Cardiac muscle cell (in vitro differentiated cells and primary cell): ENCODE results near the gene ANXA4. TPM values are rescaled to one million over a fixed set of nuclear protein-coding genes. Genes with fewer than 3 reads are reported as not detected.
A peak's percentile ranks its signal among the peaks of the same experiment; 100 is the strongest.
"Not testable (repeated sequence)": the region's sequence is repeated elsewhere in the genome, so short reads cannot be mapped to it uniquely, and the experiment has no call there.

ENCODE experiments used
- DNase-seq, 2 donors: peaks; one replicate each; pipeline versions ENCODE4 v3.0.0 to v3.0.0-alpha.2; 2010 to 2017; ENCODE audit warnings: low read depth in 1 of 2, low spot score in 1 of 2
- H3K27ac ChIP-seq: fragments of 200-600 bp; sonication (generic); 2 replicates; pipeline ENCODE4 v1.5.1; 2016
- H3K27me3 ChIP-seq: fragments of 200-600 bp; sonication (generic); 2 replicates; pipeline ENCODE4 v1.6.0; 2016; ENCODE audit warnings: control low read depth
- H3K36me3 ChIP-seq: fragments of 200-600 bp; sonication (generic); 2 replicates; pipeline ENCODE4 v1.5.1; 2016; ENCODE audit warnings: control low read depth
- H3K4me1 ChIP-seq: fragments of 200-600 bp; sonication (generic); 2 replicates; pipeline ENCODE4 v1.8.1; 2017; ENCODE audit warnings: low read depth, mild to moderate bottlenecking, mixed run types
- H3K4me3 ChIP-seq: fragments of 200-600 bp; sonication (generic); 2 replicates; pipeline ENCODE4 v1.5.1; 2016; ENCODE audit warnings: mild to moderate bottlenecking
- H3K9me3 ChIP-seq: fragments of 200-600 bp; sonication (generic); 2 replicates; pipeline ENCODE4 v1.5.1; 2017; ENCODE audit warnings: low read depth, mild to moderate bottlenecking, control low read depth
- CTCF ChIP-seq: IDR thresholded peaks from 2 replicates; pipeline ENCODE4 v1.5.1; 2012; ENCODE audit warnings: low read depth, mild to moderate bottlenecking, low read length
- polyA plus RNA-seq: library from polyadenylated mRNA; unstranded; fragments of >200 nt; fragmentation: Nextera tagmentation; extraction: Ambion mirVana; gene quantifications from 2 replicates; pipeline ENCODE4 v1.2.1, GENCODE V29; 2016
- total RNA-seq: library from RNA; depleted of rRNA; stranded (reverse); fragments of >200 nt; gene quantifications from 2 replicates; pipeline ENCODE4 v1.2.3, GENCODE V29; 2016

ANXA4 gene
- total and polyA plus RNA-seq, 2 experiments from 2014 or later: 18.0 to 27.2 TPM

- no peaks in the 10 kb centered on the region for H3K9me3 ChIP-seq
- no peak for TF ChIP-seq CTCF
- no peaks in the 10 kb centered on the region for H3K36me3 ChIP-seq
- no peaks in the 10 kb centered on the region for H3K27me3 ChIP-seq
- no peak overlapping the region for H3K4me3 ChIP-seq
- H3K27ac ChIP-seq: no peak overlapping the region
- peaks cover 3% of the 10 kb centered on the region for H3K4me1 ChIP-seq
- no peak for DNase-seq
Observed at GRCh38 chr2:69753659-69754363, 11.9 kb downstream of the ANXA4 start.

GRCh38 chr2:69754633-69755032 lies 12.7 kb downstream of the ANXA4 start:
- Histone ChIP-seq H3K36me3 (no peaks in the 10 kb centered on the region), H3K4me1 (no peaks in the 10 kb centered on the region), H3K9me3 (no peaks in the 10 kb centered on the region), H3K27ac (no peak overlapping the region), H3K4me3 (no peak overlapping the region), H3K27me3 (no peaks in the 10 kb centered on the region)
- no peak for DNase-seq
- TF ChIP-seq CTCF: no peak

GRCh38 chr2:69755862-69756467 lies 14.0 kb downstream of the ANXA4 start:
- H3K36me3 ChIP-seq: no peaks in the 10 kb centered on the region
- no peaks in the 10 kb centered on the region for H3K27me3 ChIP-seq
- peak in 1 of 2 donors; percentile 45 for DNase-seq
- no peak overlapping the region for H3K4me3 ChIP-seq
- no peak overlapping the region for H3K27ac ChIP-seq
- H3K4me1 ChIP-seq: no peaks in the 10 kb centered on the region
- TF ChIP-seq CTCF: no peak
- no peaks in the 10 kb centered on the region for H3K9me3 ChIP-seq

GRCh38 chr2:69762025-69762424 lies 20.1 kb downstream of the ANXA4 start:
- Histone ChIP-seq H3K36me3 (no peaks in the 10 kb centered on the region), H3K27ac (no peak overlapping the region), H3K9me3 (no peaks in the 10 kb centered on the region), H3K27me3 (no peaks in the 10 kb centered on the region), H3K4me1 (no peaks in the 10 kb centered on the region), H3K4me3 (no peak overlapping the region)
- TF ChIP-seq CTCF: no peak
- DNase-seq: no peak

- H3K36me3 ChIP-seq: no peaks in the 10 kb centered on the region
- no peak overlapping the region for H3K4me3 ChIP-seq
- H3K27ac ChIP-seq: no peak overlapping the region
- no peaks in the 10 kb centered on the region for H3K9me3 ChIP-seq
- DNase-seq: peak in 1 of 2 donors; percentile 21
- TF ChIP-seq CTCF: no peak
- H3K27me3 ChIP-seq: no peaks in the 10 kb centered on the region
- no peaks in the 10 kb centered on the region for H3K4me1 ChIP-seq
Observed at GRCh38 chr2:69762513-69763494, 20.9 kb downstream of the ANXA4 start.

- not testable (repeated sequence) for DNase-seq, H3K36me3 ChIP-seq, H3K4me3 ChIP-seq, H3K9me3 ChIP-seq, H3K27me3 ChIP-seq, H3K27ac ChIP-seq, H3K4me1 ChIP-seq
Observed at GRCh38 chr2:69763831-69764230, 21.9 kb downstream of the ANXA4 start.
